ENCODE measurements around the gene MYO10. TPM values are rescaled to one million over a fixed set of nuclear protein-coding genes. Genes with fewer than 3 reads are reported as not detected.

The MYO10 gene
- total RNA-seq, 1 donor from 2014 or later, result 56.7 TPM

- TF ChIP-seq CTCF (IDR thresholded peaks at IDR 0.05; ENCODE audit: unreplicated experiment), result no peak
- H3K4me3 Mint-ChIP-seq, result peak overlapping the region; percentile 84
- no peak for DNase-seq (ENCODE audit: low spot score in 2 of 2, unreplicated experiment in 2 of 2)
- H3K27ac Mint-ChIP-seq, result peak overlapping the region; percentile 73
- peaks cover 35% of the 10 kb centered on the region for H3K4me1 Mint-ChIP-seq
- peaks cover 33% of the 10 kb centered on the region for H3K27me3 Mint-ChIP-seq (ENCODE audit: low read depth)
- H3K36me3 Mint-ChIP-seq, result no peaks in the 10 kb centered on the region
- H3K9me3 Mint-ChIP-seq, result no peaks in the 10 kb centered on the region
Observed at GRCh38 chr5:16936989-16937438, 926 bp upstream of the MYO10 start.

GRCh38 chr5:16935231-16936149, 598 bp downstream of the MYO10 start:
- no peak for TF ChIP-seq CTCF (IDR thresholded peaks at IDR 0.05; ENCODE audit: unreplicated experiment)
- Mint-ChIP-seq H3K9me3 (no peaks in the 10 kb centered on the region), H3K27me3 (ENCODE audit: low read depth) (peaks cover 33% of the 10 kb centered on the region), H3K4me1 (peaks cover 46% of the 10 kb centered on the region), H3K4me3 (peak overlapping the region; percentile 96), H3K27ac (peak overlapping the region; percentile 90), H3K36me3 (no peaks in the 10 kb centered on the region)
- peak; percentile 27 to 73 for DNase-seq (ENCODE audit: low spot score in 2 of 2, unreplicated experiment in 2 of 2)

GRCh38 chr5:16934677-16935153, 1.4 kb downstream of the MYO10 start:
- Mint-ChIP-seq H3K4me1 (peaks cover 53% of the 10 kb centered on the region), H3K27ac (peak overlapping the region; percentile 67)
- DNase-seq (ENCODE audit: low spot score in 2 of 2, unreplicated experiment in 2 of 2), result no peak

GRCh38 chr5:16934123-16934522, 2.0 kb downstream of the MYO10 start:
- DNase-seq (ENCODE audit: low spot score in 2 of 2, unreplicated experiment in 2 of 2), result peak; percentile 56 to 84
- Mint-ChIP-seq H3K4me1 (peaks cover 53% of the 10 kb centered on the region), H3K36me3 (no peaks in the 10 kb centered on the region), H3K4me3 (peak overlapping the region; percentile 96), H3K27ac (peak overlapping the region; percentile 73), H3K9me3 (no peaks in the 10 kb centered on the region), H3K27me3 (ENCODE audit: low read depth) (peaks cover 25% of the 10 kb centered on the region)
- peak; percentile 82 for TF ChIP-seq CTCF (IDR thresholded peaks at IDR 0.05; ENCODE audit: unreplicated experiment)

More at GRCh38 chr5:16934677-16935153, 1.4 kb downstream of the MYO10 start:
- Mint-ChIP-seq H3K9me3 (no peaks in the 10 kb centered on the region), H3K4me3 (peak overlapping the region; percentile 96), H3K36me3 (no peaks in the 10 kb centered on the region), H3K27me3 (ENCODE audit: low read depth) (peaks cover 27% of the 10 kb centered on the region)
- TF ChIP-seq CTCF (IDR thresholded peaks at IDR 0.05; ENCODE audit: unreplicated experiment), result no peak

GRCh38 chr5:16933337-16933736, 2.8 kb downstream of the MYO10 start:
- peaks cover 53% of the 10 kb centered on the region for H3K4me1 Mint-ChIP-seq
- H3K27me3 Mint-ChIP-seq (ENCODE audit: low read depth), result peaks cover 18% of the 10 kb centered on the region
- H3K4me3 Mint-ChIP-seq, result peak overlapping the region; percentile 96
- no peaks in the 10 kb centered on the region for H3K36me3 Mint-ChIP-seq
- no peak overlapping the region for H3K27ac Mint-ChIP-seq
- no peaks in the 10 kb centered on the region for H3K9me3 Mint-ChIP-seq
- DNase-seq (ENCODE audit: low spot score in 2 of 2, unreplicated experiment in 2 of 2), result no peak
- no peak for TF ChIP-seq CTCF (IDR thresholded peaks at IDR 0.05; ENCODE audit: unreplicated experiment)
